ENCODE measurements around the gene GUCY2D. TPM values are rescaled to one million over a fixed set of nuclear protein-coding genes. Genes with fewer than 3 reads are reported as not detected.

Gene GUCY2D
- total and polyA plus RNA-seq, 8 donors = 0.13 to 3.4 (median 0.73) TPM; not detected in 4

DNA sequence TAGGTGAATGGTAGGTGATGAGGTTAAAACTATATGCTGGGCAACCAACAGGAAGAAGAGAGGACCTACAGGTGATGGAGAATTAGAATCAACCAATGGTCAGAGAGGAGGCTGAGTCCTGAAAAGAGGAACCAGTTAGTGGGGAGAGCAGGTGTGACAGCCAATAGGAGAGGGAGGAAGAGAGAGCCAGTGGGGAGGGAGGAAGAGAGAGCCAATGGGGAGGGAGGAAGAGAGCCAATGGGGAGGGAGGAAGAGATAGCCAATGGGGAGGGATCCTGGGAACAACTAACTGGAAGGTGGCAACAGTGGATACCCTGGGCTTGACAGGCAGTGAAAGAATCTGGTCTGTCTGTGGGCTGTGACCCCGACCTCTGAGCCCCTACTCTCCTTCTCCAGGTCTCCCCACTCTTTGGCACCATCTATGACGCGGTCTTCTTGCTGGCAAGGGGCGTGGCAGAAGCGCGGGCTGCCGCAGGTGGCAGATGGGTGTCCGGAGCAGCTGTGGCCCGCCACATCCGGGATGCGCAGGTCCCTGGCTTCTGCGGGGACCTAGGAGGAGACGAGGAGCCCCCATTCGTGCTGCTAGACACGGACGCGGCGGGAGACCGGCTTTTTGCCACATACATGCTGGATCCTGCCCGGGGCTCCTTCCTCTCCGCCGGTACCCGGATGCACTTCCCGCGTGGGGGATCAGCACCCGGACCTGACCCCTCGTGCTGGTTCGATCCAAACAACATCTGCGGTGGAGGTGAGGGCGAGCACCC is 3.7 kb downstream of the GUCY2D start:
- Histone ChIP-seq H3K36me3 (no peaks in the 10 kb centered on the region), H3K27ac (no peak overlapping the region), H3K4me1 (peaks cover 0 to 16% of the 10 kb centered on the region in 2 donors), H3K4me3 (no peak overlapping the region), H3K9me3 (no peaks in the 10 kb centered on the region), H3K27me3 (peaks cover 20 to 56% of the 10 kb centered on the region in 2 donors)
- DNase-seq (peak in 1 of 4 donors; percentile 70), ATAC-seq (no peak)
- intact Hi-C loops (cut with DNase I) = no loop called here
- TF ChIP-seq, protein P1, sequence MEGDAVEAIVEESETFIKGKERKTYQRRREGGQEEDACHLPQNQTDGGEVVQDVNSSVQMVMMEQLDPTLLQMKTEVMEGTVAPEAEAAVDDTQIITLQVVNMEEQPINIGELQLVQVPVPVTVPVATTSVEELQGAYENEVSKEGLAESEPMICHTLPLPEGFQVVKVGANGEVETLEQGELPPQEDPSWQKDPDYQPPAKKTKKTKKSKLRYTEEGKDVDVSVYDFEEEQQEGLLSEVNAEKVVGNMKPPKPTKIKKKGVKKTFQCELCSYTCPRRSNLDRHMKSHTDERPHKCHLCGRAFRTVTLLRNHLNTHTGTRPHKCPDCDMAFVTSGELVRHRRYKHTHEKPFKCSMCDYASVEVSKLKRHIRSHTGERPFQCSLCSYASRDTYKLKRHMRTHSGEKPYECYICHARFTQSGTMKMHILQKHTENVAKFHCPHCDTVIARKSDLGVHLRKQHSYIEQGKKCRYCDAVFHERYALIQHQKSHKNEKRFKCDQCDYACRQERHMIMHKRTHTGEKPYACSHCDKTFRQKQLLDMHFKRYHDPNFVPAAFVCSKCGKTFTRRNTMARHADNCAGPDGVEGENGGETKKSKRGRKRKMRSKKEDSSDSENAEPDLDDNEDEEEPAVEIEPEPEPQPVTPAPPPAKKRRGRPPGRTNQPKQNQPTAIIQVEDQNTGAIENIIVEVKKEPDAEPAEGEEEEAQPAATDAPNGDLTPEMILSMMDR (IDR thresholded peaks at IDR 0.05) = no peak

DNA sequence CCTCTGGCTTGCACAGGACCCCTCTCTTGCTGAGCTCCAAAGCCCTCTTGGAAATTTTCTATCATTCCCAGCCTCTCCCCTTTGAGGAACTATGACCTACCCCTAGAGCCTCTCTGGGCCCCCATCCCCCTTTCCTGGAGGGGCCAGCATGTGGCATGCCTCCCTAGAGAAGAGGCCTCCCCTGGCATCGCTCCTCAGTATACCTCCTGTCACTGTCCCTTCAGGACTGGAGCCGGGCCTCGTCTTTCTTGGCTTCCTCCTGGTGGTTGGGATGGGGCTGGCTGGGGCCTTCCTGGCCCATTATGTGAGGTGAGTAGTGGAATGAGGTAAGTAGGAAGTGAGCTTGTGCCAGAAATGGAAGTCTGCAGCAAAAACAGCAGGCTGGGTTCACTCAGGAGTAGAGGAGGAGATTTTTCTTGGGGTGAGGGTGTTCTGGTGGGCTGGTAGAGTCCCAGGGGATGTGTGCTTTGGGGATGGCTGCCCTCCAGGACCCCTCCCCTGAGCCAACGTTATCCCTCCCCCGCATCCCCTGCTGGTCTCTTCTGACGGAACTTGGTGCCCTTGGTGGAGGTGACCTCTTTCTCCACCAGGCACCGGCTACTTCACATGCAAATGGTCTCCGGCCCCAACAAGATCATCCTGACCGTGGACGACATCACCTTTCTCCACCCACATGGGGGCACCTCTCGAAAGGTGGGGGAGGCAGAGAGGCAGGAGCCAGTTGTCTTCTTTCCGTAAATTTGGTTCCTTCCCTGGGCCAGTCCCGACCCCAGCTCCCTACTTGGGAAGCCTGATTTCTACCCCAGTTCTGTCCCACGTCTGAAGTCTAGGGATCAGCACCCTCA is 4.6 kb downstream of the GUCY2D start:
- TF ChIP-seq, protein P1 (IDR thresholded peaks at IDR 0.05) = no peak
- Histone ChIP-seq H3K4me3 (no peak overlapping the region), H3K27me3 (peaks cover 17 to 47% of the 10 kb centered on the region in 2 donors), H3K4me1 (peaks cover 0 to 12% of the 10 kb centered on the region in 2 donors), H3K9me3 (no peaks in the 10 kb centered on the region), H3K36me3 (no peaks in the 10 kb centered on the region), H3K27ac (no peak overlapping the region)
- no peak for ATAC-seq
- intact Hi-C loops (cut with DNase I) = no loop called here
- no peak for DNase-seq

DNA sequence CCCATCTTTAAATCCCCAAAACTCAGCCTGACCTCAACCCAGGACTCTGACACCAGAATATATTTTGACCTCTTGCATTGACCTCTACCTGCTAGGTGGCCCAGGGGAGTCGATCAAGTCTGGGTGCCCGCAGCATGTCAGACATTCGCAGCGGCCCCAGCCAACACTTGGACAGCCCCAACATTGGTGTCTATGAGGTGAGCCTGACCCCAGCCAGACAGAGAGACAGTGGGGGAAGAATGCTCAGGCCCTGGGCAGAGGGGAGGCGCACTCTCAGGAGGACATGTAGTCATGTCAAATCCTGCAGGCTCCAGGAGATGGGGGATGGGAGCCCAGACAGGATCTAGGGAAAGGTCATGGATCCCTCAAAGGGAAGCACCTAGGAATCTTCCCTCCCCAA is 5.4 kb downstream of the GUCY2D start:
- H3K27me3 ChIP-seq = peaks cover 12 to 46% of the 10 kb centered on the region in 2 donors
- DNase-seq = no peak

DNA sequence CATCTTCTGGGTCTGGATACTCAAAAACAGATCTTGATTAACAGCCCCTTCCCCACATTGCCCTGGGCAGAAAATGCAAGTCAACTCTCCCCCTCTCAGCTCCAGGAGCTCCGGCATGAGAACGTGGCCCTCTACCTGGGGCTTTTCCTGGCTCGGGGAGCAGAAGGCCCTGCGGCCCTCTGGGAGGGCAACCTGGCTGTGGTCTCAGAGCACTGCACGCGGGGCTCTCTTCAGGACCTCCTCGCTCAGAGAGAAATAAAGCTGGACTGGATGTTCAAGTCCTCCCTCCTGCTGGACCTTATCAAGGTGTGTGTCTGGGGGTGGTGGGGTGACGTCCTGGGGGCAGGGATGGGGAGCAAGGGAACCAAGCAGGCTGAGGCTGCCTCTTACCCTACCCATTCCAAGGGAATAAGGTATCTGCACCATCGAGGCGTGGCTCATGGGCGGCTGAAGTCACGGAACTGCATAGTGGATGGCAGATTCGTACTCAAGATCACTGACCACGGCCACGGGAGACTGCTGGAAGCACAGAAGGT is 9.7 kb downstream of the GUCY2D start:
- TF ChIP-seq, protein P1 (IDR thresholded peaks at IDR 0.05) = no peak
- Histone ChIP-seq H3K4me3 (no peak overlapping the region), H3K27ac (no peak overlapping the region), H3K4me1 (peaks cover 12 to 16% of the 10 kb centered on the region in 2 donors), H3K27me3 (peaks cover 0 to 47% of the 10 kb centered on the region in 2 donors), H3K36me3 (no peaks in the 10 kb centered on the region), H3K9me3 (no peaks in the 10 kb centered on the region)
- no peak for DNase-seq
- ATAC-seq = no peak
- intact Hi-C loops (cut with DNase I) = no loop called here

More for the DNA sequence above, 5.4 kb downstream of the GUCY2D start:
- no peaks in the 10 kb centered on the region for H3K36me3 ChIP-seq
- TF ChIP-seq, protein P1 (IDR thresholded peaks at IDR 0.05) = no peak
- H3K27ac ChIP-seq = no peak overlapping the region
- intact Hi-C loops (cut with DNase I) = no loop called here
- H3K9me3 ChIP-seq = no peaks in the 10 kb centered on the region
- no peak overlapping the region for H3K4me3 ChIP-seq
- no peak for ATAC-seq
- H3K4me1 ChIP-seq = peaks cover 0 to 4% of the 10 kb centered on the region in 2 donors

Data from left lung (tissue), 10 donors.